DMS53 treated with DMSO at 0.1 percent for 48 hours (cell line): ENCODE measurements around the gene NOL12.

ENCODE experiments used
- DNase-seq: peaks from one replicate; lab custom pipeline; 2025; ENCODE audit not compliant: unreplicated experiment; lab: John Stamatoyannopoulos, UW

Gene NOL12

GRCh38 chr22:37741312-37741795 is 55.2 kb downstream of the NOL12 start:
- DNase-seq: peak; percentile 22

- DNase-seq: no peak
Observed at GRCh38 chr22:37742376-37743171, 56.4 kb downstream of the NOL12 start.
